Transverse colon (tissue), 4 donors: ENCODE data around the gene ACTN4. TPM values are rescaled to one million over a fixed set of nuclear protein-coding genes. Genes with fewer than 3 reads are reported as not detected.
A peak's percentile ranks its signal among the peaks of the same experiment; 100 is the strongest.
"Not testable (repeated sequence)": the region's sequence is repeated elsewhere in the genome, so short reads cannot be mapped to it uniquely, and the experiment has no call there.

Experiments
- DNase-seq: peaks from one replicate; pipeline ENCODE4 v3.0.0-alpha.2; 2019
- H3K27ac ChIP-seq, 4 donors: fragments of 200-600 bp; sonication (generic); 2 replicates each; pipeline ENCODE4 v1.5.1; 2016 to 2018; ENCODE audit warnings: inconsistent platforms in 4 of 4
- H3K27me3 ChIP-seq: fragments of 200-600 bp; sonication (generic); 2 replicates; pipeline ENCODE4 v1.5.1; 2017; ENCODE audit warnings: inconsistent platforms
- H3K36me3 ChIP-seq, 4 donors: fragments of 200-600 bp; sonication (generic); 2 replicates each; pipeline ENCODE4 v1.5.1; 2017 to 2019; ENCODE audit warnings: inconsistent platforms in 4 of 4
- H3K4me1 ChIP-seq, 4 donors: fragments of 200-600 bp; sonication (generic); 2 replicates each; pipeline ENCODE4 v1.5.1; 2017 to 2020; ENCODE audit warnings: inconsistent platforms in 4 of 4
- H3K4me3 ChIP-seq, 4 donors: fragments of 200-600 bp; sonication (generic); 1 replicate in 1 of 4; 2 replicates in 3 of 4; pipeline versions ENCODE4 v1.5.1 to v1.6.1; 2017 to 2019; ENCODE audit warnings: inconsistent platforms in 4 of 4
- H3K9me3 ChIP-seq, 2 donors: fragments of 200-600 bp; sonication (generic); 2 replicates each; pipeline ENCODE4 v1.5.1; 2017 to 2019; ENCODE audit warnings: inconsistent platforms in 2 of 2
- CTCF ChIP-seq, 5 experiments: fragments of 200-600 bp in 3 of 5; fragments of 450-650 bp in 2 of 5; sonication (generic) in 3 of 5; IDR thresholded peaks; 1 replicate in 2 of 5; 2 replicates in 3 of 5; pipeline ENCODE4 v1.5.1; 2016 to 2017; ENCODE audit warnings: antibody characterized with exemption in 5 of 5, inconsistent platforms in 3 of 5, mild to moderate bottlenecking in 2 of 5, moderate library complexity in 1 of 5
- EP300 ChIP-seq: sonication (generic); formaldehyde crosslinking; IDR thresholded peaks from one replicate; pipeline ENCODE4 v1.6.1; 2017; ENCODE audit warnings: antibody characterized with exemption, low read depth
- POLR2A ChIP-seq: fragments of 450-650 bp; IDR thresholded peaks from one replicate; pipeline ENCODE4 v1.6.1; 2016; ENCODE audit warnings: antibody characterized with exemption, mild to moderate bottlenecking, moderate library complexity
- POLR2AphosphoS5 ChIP-seq, 3 donors: sonication (generic); formaldehyde crosslinking; IDR thresholded peaks; one replicate each; pipeline ENCODE4 v1.6.1; 2016; ENCODE audit warnings: antibody characterized with exemption in 3 of 3
- WGBS, 2 donors: methylation state at CpG; one replicate each; pipeline ENCODE4 v1.1.5; 2018; ENCODE audit warnings: low coverage in 1 of 2; 5-methylcytosine and 5-hydroxymethylcytosine counted together
- in situ Hi-C, 4 donors: fragments of 200-750 bp; cut with MboI; loops; one replicate each; pipeline versions ENCODE4 v1.15.0 to v1.15.1; 2017; ENCODE audit warnings: low sequenced_read_pairs in 3 of 4, low pct_ligation_motif_present in 1 of 4, low pct_unique_long_range_greater_than_20kb in 1 of 4
- intact Hi-C: fragments of 100-400 bp; cut with DNase I; formaldehyde crosslinking; loops from one replicate; pipeline ENCODE4 v1.15.1; 2023; ENCODE audit warnings: low total_unique reads
- total RNA-seq, 4 donors: library from RNA; depleted of rRNA; stranded (reverse); fragments of >200 nt; gene quantifications; one replicate each; pipeline ENCODE4 v1.1.0, GENCODE V29; 2016

ACTN4 gene
- total RNA-seq, 4 donors from 2014 or later: 458 to 1,080 (median 723) TPM

DNA sequence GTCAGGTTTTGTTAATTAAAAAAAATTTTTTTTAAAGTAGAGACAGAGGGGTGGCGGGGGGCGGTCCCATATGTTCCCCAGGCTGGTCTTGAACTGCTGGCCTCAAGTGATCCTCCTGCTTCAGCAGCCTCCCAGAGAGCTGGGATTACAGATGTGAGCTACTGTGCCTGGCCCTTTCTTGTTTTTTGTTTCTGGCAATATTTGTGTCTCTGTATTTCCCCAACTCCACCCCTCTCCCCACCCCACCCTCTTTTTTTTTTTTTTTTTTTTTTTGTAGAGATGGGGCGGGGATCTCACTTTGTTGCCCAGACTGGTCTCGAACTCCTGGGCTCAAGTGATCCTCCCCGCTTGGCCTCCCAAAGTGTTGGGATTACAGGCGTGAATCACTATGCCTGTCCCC, 97.4 kb downstream of the ACTN4 start:
- no peak for DNase-seq
- Histone ChIP-seq H3K9me3 (no peaks in the 10 kb centered on the region), H3K27me3 (no peaks in the 10 kb centered on the region), H3K27ac (no peak overlapping the region), H3K36me3 (no peaks in the 10 kb centered on the region), H3K4me1 (no peaks in the 10 kb centered on the region), H3K4me3 (no peak overlapping the region)
- WGBS, 2 donors: 80 to 81% methylated on average over 1 to 6 of the region's 6 CpGs
- TF ChIP-seq POLR2AphosphoS5 (IDR thresholded peaks at IDR 0.05): no peak
- no peak for TF ChIP-seq POLR2A
- no peak for TF ChIP-seq EP300
- no peak for TF ChIP-seq CTCF (IDR thresholded peaks at IDR 0.05)
- in situ Hi-C loops (loop anchor here in 1 of 4 donors (10.0 kb wide), 1 partner anchor 150 kb away; the partner anchor contains the start of genes NFKBIB and SIRT2), intact Hi-C loops (no loop called here)

- no peaks in the 10 kb centered on the region for H3K9me3 ChIP-seq
- no peaks in the 10 kb centered on the region for H3K36me3 ChIP-seq
- H3K27ac ChIP-seq: no peak overlapping the region
- H3K4me1 ChIP-seq: no peaks in the 10 kb centered on the region
- H3K4me3 ChIP-seq: no peak overlapping the region
- no peak for DNase-seq
- TF ChIP-seq EP300: no peak
- in situ Hi-C loops: loop anchor here in 1 of 4 donors (10.0 kb wide), 1 partner anchor 149 kb away; the partner anchor contains the start of genes NFKBIB and SIRT2
- WGBS, 2 donors: 82% methylated on average over 7 of the region's 7 CpGs; no CpG with 5 or more reads in 1 of the 2 donors
- H3K27me3 ChIP-seq: no peaks in the 10 kb centered on the region
- intact Hi-C loops: no loop called here
Measured at GRCh38 chr19:38745316-38745715, 97.9 kb downstream of the ACTN4 start.

DNA sequence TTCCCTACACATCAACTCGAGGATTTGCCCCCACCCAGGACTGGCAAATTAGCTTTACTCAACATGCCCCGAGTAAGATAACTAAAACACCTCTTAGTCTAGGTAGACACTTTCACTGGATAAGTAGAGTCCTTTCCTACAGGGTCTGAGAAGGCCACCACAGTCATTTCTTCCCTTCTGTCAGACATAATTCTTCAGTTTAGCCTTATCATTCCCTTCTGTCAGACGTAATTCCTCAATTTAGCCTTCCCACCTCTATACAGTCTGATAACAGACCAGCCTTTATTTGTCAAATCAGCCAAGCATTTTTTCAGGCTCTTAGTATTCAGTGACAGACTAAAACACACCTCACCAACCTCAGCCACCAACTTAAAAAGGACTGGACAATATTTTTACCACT, 106.3 kb downstream of the ACTN4 start:
- H3K27ac ChIP-seq, intact Hi-C loops: not testable (repeated sequence)
- WGBS, 2 donors: 73 to 74% methylated on average over 3 of the region's 3 CpGs

GRCh38 chr19:38754196-38754595, 106.7 kb downstream of the ACTN4 start:
- H3K9me3 ChIP-seq, H3K4me3 ChIP-seq, DNase-seq, H3K4me1 ChIP-seq, H3K36me3 ChIP-seq, intact Hi-C loops, H3K27ac ChIP-seq, H3K27me3 ChIP-seq, in situ Hi-C loops: not testable (repeated sequence)
- WGBS, 2 donors: 47% methylated on average over 2 of the region's 2 CpGs; no CpG with 5 or more reads in 1 of the 2 donors

More for the DNA sequence above, 106.3 kb downstream of the ACTN4 start:
- H3K27me3 ChIP-seq, in situ Hi-C loops, H3K36me3 ChIP-seq, H3K4me3 ChIP-seq, H3K9me3 ChIP-seq, DNase-seq, H3K4me1 ChIP-seq: not testable (repeated sequence)

DNA sequence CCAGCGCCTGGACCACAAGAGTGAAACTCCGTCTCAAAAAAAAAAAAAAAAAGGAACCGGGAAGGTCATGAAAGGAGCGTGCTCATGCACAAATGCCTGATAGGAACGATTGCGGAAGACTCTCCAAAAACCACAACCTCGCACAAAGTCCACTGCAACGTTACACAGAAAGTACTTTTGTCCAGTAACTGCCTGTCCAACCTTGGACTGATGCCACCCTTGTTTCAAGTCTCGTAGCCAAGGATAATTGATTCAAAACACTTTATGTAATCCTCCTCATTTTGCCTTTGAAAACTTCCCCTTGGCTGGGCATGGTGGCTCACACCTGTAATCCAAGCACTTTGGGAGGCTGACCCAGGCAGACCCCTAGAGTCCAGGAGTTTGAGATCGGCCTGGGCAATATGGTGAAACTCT, 112.1 kb downstream of the ACTN4 start:
- in situ Hi-C loops (no loop called here), intact Hi-C loops (no loop called here)
- Histone ChIP-seq H3K27me3 (no peaks in the 10 kb centered on the region), H3K27ac (peak overlapping the region; percentile 60 to 76 (median 66)), H3K4me3 (no peak overlapping the region), H3K36me3 (no peaks in the 10 kb centered on the region), H3K4me1 (peaks cover 0 to 3% (median 0%) of the 10 kb centered on the region in 4 donors), H3K9me3 (no peaks in the 10 kb centered on the region)
- DNase-seq: peak; percentile 76
- TF ChIP-seq EP300: peak; percentile 46
- TF ChIP-seq POLR2AphosphoS5 (IDR thresholded peaks at IDR 0.05): peak in 2 of 3 donors; percentile 27 to 55
- TF ChIP-seq CTCF (IDR thresholded peaks at IDR 0.05): no peak
- 42% methylated on average over 10 of the region's 10 CpGs; no CpG with 5 or more reads in 1 of the 2 donors for WGBS, 2 donors

DNA sequence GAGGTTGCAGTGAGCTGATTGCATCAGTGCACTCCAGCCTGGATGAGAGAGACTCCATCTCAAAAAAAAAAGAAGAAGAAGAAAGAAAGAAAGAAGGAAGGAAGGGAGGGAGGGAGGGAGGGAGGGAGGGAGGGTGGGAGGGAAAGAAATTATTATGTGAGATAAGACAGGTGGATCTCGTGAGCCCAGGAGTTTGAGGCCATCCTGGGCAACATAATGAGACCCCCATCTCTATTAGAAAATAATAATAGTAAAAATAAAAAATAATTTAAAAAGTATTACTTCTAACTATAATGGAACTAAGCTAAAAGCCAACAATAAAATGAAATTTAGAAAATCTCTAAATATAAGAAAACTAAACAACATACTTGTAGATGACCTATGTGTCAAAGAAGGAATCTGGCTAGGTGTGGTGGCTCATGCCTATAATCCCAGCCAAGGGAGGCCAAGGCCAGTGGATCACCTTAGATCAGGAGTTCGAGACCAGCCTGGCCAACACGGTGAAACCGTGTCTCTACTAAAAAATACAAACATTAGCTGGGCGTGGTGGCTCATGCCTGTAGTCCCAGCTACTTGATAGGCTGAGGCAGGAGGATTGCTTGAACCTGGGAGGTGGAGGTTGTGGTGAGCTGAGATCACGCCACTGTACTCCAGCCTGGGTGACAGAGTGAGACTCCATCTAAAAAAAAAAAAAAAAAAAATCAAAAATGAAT, 113.5 kb downstream of the ACTN4 start:
- H3K36me3 ChIP-seq, intact Hi-C loops, in situ Hi-C loops, H3K4me3 ChIP-seq, H3K27ac ChIP-seq, H3K27me3 ChIP-seq, H3K4me1 ChIP-seq, DNase-seq, H3K9me3 ChIP-seq: not testable (repeated sequence)
- WGBS, 2 donors: 39 to 75% methylated on average over 5 to 6 of the region's 6 CpGs

DNA sequence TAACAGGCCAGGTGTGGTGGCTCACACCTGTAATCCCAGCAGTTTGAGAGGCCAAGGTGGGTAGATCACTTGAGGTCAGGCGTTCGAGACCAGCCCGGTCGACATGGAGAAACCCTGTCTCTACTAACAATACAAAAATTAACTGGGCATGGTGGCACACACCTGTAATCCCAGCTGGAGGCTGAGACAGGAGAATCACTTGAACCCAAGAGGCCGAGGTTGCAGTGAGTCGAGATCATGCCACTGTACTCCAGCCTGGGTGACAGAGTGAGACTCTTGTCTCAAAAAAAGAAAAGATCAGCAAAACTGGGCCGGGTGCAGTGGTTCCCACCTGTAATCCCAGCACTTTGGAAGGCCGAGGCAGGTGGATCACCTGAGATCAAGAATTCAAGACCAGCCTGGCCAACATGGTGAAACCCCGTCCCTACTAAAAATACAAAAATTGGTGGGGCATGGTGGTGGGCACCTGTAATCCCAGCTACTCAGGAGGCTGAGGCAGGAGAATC, 114.5 kb downstream of the ACTN4 start:
- WGBS, 2 donors: 95% methylated on average over 9 of the region's 9 CpGs; no CpG with 5 or more reads in 1 of the 2 donors
- H3K9me3 ChIP-seq, intact Hi-C loops, H3K27me3 ChIP-seq, H3K36me3 ChIP-seq, H3K4me3 ChIP-seq, DNase-seq, H3K4me1 ChIP-seq, in situ Hi-C loops, H3K27ac ChIP-seq: not testable (repeated sequence)
